HG03280 (cell line): ENCODE data around the gene ATAD2B.
A peak's percentile ranks its signal among the peaks of the same experiment; 100 is the strongest.
"Not testable (repeated sequence)": the region's sequence is repeated elsewhere in the genome, so short reads cannot be mapped to it uniquely, and the experiment has no call there.

Experiments
- ATAC-seq: cut with Tn5 transposase; IDR thresholded peaks from one replicate; pipeline ENCODE4 v1.9.1; 2021; ENCODE audit warnings: mild to moderate bottlenecking, moderate library complexity; ENCODE audit not compliant: unreplicated experiment

Gene ATAD2B

DNA sequence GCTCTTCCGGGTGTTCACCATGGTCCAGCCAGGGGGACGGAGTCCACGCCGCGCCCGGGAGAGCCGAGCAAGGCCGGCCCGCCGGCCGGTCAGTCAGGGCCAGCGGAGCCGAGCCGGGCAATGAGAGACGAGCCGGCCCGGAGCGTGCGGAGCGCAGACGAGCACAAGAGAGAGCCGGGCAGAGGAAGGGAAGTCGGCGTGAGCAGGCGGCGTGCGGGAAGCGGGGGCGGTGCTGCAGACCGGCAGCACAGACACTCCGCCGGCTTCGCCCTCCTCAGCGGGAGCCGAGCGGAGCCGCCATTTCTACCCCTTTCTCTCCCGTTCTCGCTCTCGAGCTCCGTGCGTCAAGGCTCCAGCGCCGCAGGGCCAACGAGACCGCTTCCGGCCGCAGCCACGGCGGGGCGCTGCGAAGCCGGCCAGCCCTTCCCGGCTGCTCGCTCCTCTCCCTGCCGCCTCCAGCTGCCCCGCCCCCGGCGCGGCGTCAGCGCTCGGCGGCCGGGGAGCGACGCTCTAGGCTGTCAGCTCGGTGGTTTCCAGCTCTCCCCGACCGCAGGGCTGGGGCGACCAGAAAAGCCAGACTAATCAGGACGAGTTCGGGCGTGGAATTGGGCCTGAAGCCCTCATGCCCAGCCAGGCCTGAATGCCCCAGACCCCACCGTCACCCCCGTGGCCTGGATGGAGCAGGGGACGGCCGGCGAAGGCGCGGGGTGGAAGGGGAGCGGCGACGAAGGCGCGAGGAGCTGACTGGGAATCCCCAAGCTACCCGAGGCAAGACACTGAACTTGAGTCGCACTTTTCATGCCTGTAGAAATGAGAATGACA, at the start of gene ATAD2B:
TSS of gene ATAD2B (minus strand) at position 374 of the 822 bp plus-strand sequence. CDS start at position 21, 353 bp downstream.
- ATAC-seq: peak; percentile 77

DNA sequence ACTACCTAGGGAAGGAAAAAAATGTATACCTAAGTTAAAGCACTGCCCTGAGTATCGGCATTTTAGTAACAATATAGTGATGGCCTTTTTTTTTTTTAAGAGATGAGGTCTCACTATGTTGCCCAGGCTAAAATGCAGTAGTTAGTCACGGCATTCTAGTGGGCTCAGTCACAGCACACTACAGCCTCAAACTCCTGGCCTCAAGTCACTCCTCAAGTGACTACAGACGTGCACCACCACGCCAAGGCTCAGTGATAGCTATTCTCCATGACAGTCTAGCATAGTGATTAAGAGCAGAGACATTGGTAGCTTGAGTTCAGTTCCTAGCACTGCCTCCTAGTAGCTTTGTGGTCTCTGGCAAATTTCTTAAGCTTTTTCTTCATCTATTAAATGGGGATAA, 40.9 kb upstream of the ATAD2B start:
- ATAC-seq: no peak

DNA sequence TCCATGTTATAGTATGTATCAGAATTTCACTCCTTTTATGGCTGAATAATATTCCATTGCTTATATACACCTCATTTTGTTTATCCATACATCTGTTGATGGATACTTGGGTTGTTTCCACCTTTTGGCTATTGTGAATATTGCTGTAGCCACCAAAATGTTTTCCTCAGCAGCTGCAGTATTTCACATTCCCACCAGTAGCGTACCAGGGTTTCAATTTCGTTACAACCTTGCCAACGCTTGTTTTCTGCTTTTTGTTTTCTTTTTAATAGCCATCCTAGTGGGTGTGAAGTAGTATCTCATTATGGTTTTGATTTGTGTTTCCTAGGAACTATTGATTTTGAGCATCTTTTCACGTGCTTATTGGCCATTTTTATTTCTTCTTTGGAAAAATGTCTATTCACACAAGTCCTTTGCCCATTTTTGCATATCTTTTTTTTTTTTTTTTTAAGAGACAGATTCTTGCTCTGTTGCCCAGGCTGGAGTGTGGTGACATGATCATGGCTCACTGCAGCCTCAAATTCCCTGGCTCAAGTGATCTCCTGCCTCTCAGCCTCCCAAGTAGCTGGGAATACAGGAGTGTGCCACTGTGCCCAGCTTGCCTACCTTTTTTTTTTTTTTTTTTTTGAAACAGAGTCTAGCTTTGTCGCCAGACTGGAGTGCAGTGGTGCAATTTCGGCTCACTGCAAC, 27.5 kb upstream of the ATAD2B start:
- ATAC-seq: no peak

DNA sequence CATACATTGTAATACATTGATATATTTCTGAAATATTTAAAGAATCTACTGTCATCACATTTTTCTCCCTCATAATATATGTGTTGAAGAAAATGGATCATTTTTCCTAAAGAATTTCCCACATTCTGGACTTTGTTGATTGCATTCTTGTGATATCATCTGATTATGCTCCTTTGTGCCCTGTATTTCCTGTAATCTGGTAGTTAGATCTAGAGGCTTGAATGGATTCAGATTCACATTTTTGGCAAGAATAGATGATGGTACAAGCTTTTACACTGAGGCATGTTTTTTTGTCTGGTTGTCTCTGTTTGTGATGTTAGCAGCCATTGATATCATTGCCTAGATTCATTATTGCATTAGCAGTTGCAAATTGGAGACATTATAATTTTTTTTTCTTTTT, 26.7 kb upstream of the ATAD2B start:
- no peak for ATAC-seq

DNA sequence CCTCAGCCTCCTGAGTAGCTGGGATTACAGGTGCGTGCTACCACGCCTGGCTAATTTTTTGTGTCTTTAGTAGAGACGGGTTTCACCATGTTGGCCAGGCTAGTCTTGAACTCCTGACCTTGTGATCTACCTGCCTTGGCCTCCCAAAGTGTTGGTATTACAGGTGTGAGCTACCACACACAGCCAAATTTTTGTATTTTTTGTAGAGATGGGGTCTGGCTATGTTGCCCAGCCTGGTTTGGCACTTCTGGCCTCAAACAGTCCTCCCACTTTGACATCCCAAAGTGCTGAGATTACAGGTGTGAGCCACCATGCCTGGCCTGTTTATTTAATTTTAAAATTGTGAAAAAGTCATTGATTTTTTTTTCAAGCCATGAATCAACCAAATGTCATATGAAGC, 25.6 kb upstream of the ATAD2B start:
- not testable (repeated sequence) for ATAC-seq

DNA sequence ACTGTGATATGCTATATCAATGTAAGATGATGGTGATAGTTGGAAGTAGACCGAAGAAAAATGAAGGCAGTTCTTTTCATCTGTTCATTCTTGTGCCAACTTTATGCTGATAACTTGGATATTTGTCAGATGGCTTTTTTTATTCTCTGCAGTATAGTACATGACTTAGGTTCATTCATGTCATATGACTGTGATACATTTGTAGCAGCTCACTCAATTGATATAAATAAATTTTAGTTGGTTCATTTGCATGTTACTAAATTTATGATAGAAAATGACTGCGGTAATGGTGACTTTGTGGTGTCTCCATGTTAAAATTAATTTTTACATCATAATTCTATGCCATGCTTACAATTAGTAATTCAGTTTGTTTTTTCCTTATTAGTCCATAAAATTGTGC, 20.4 kb upstream of the ATAD2B start:
- ATAC-seq: no peak

DNA sequence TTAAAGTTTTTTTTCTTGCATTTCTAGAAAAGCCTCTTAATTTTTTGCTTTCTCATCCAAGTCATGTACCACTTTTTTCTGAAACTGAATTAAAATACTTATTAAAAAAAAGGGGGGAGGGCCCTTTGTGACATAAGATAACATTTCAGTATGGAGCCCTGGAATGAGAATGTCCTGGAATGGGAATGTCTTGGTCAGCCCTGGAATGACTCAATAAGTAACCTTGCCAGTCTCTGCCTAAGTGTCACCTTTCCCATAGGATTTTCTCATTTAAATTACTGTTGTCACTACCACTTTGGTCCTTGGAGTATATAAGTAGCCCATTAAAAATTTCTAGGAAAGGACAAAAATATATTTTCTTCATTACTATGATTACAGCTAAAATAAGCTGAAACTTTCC, 18.1 kb upstream of the ATAD2B start:
- ATAC-seq: no peak

DNA sequence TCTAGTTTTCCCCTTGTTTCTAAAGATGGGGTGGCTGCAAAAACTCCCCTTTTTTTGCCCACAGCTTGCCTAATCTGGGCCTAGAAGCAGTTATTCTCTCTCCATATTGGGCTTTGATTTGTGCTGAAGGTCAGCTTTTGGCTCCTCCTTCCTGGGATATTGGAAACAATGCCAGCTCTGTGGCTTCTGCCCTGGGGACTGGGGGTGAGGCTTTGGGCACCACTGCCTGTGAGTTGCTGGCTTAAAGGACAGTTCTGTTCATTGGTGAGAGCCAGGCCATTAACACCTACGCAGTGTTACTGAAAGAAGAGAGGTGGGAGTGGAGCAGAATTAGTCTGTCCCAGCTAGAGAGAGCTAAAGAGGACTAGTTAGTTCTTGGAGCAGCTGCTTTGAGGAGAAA, 17.6 kb upstream of the ATAD2B start:
- no peak for ATAC-seq

DNA sequence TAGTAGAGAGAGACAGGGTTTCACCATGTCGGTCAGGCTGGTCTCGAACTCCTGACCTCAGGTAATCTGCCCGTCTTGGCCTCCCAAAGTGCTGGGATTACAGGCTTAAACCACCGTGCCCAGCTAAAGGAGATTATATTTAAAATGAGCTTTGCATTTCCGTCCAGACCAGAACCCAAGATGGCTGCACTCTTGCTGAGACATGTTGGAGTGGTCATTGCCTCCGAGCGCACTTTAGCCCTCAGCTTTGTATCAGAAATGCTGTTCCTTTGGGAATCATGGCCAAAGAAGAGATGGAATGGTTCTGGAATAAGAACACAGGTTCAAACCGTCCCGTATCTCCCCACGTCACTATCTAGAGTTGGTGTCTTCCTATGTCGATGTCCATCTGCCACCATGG, 16.7 kb upstream of the ATAD2B start:
- no peak for ATAC-seq

DNA sequence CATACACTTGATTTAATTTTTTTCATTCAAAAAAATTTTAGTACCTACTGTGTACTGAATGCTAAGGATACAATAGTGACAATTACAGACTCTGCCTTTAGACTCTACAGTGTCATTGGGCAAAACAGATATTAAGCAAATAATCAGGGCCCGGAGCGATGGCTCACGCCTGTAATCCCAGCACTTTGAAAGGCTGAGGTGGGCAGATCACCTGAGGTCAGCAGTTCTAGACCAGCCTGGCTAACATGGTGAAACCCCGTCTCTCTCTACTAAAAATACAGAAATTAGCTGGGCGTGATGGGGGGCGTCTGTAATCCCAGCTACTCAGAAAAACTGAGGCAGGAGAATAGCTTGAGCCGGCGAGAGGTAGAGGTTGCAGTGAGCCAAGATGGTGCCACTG, 14.7 kb upstream of the ATAD2B start:
- ATAC-seq: no peak

DNA sequence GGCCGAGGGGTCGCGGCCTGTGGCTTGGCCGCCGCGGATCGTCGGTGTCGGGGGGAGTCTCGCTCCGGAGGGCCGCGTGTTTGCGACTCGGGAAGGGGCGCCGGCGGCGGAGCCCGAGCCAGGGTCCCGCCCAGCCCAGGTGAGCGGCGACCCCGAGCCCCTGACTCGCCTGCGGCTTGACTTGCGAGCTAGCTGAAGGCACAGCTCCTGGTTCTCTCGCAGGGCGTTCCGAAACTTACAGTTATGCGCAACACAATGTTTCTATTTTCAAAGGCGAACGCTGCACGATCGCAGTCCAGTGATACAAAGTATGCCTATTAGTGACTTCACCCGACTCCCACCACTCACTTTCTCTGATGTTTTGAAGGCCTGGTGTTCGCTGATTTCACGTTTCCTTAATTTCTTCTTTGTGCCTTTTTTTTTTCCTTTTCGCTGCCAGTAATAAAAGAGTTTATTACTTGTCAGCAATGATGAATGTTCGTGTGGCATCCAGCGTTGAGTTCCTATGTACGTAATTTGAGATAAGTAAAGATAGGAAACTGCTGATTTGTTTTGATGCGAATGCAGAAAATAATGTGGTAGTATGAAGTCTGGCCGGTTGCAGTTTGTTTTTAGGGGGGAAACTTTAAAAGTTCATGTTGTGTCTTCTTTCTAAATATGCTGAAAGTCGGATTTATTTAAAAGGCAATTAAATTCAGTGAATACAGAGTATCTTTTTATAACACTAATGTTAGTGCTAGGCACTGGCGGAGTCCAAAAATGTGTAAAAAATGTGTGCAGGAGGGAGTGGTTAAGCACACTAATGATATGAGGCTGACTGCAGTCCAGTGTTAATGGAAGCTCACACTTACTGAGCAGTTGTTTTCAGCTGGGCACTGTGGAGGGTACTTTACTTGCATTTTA, 14.0 kb upstream of the ATAD2B start:
- peak; percentile 63 for ATAC-seq

DNA sequence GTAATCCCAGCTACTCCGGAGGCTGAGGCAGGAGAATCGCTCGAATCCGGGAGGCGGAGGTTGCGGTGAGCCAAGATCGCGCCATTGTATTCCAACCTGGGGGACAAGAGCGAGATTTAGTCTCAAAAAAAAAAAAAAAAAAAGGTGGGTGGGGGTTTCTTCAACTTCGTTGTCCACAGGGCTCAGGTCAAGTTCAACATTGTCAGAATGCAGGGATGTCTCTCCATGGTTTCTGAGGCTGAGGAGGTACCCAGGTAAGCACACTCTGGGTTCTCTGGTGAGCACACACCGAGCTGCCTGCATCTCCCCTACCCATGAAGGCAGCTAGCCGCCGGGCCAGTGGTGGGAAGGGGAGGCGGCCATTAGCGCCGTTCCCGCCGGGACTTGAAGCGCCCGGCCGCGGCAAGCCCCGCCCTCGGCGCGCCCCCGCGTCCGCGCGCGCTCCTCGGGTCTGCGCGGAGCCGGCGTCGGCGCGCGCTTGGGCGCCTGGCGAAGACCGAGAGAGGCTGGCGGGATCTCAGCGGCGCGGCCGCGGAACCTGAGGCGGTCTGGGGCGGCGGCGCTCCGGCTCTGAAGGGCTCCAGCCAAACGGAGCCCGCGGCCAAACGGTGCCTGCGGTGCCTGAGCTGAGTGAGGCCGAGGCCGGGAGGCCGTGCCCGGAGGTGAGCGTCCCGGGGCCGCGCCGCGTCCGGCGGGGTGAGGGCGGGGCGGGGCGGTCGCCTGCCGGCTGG, 13.2 kb upstream of the ATAD2B start, which contains the start of gene UBXN2A:
TSS of gene UBXN2A (plus strand) at position 477 of the 731 bp plus-strand sequence. CDS start 17,852 bp downstream, outside the sequence.
- peak; percentile 87 for ATAC-seq

DNA sequence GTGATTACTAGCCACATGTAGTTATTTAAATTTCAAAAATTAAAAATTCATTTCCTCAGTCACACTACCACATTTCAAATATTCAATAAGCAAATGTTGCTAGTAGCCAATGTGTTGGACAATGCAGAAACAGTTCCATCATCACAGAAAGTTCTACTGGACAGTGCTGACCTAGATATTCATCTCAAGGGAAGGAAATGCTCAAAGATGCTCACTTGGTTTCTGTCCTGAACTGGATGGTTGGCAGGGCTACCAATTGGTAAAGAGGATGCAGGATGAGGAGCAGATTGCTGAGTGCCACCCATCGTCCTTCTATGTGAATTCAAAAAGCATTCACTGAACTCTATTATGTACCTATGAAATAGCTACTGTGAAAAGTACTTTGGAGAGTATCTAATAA, 7.3 kb upstream of the ATAD2B start:
- no peak for ATAC-seq

DNA sequence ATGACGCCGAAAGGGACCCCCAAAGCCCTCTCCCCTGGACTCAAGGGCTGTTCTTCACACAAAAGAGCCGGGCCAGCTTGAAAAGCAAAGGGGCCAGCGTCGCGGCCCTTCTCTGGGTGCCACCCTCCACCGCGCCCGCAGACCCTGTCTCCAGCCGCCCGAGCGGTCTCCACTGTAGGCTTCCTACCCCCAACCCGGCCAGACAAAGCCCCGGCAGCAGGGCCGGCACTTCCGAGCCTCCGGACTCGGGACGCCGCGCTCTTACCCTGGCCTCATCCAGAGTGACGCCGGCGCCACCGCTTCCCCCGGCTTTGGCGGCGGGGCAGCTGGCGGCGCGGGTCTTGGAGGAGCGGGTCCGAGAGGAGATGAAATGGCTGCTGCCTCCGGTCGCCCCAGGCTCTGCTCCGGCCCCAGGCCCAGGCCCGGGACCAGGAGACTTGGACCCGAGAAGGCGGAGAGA, 603 bp downstream of the ATAD2B start:
- peak; percentile 24 for ATAC-seq

DNA sequence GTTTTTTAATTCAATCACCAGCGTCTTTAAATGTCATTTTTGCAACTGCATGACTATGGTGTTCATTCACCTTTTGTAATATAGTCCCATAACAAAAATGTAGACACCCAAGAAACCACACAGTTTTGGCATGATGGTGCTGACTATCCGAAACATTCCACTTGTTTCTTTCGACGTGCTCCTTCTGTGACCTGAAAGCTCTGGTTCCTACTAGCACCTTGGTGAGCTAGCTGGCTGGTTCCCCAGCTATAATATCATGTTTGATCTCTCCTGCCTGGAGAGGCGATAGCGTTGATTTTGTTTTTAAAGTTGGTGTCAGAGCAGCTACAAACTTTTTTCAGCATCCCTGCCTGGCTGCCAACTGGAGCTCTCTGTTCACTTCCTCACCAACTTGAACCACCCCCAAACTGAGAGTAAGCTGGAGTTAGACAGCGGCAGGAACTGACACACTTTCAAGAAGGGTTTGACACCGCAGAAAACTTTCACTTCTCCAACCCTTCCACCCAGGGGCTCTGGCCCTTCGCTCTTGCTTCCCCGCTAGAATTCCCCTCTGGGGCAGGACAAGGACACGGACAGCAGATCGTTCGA, 1.1 kb downstream of the ATAD2B start:
- ATAC-seq: peak; percentile 54

DNA sequence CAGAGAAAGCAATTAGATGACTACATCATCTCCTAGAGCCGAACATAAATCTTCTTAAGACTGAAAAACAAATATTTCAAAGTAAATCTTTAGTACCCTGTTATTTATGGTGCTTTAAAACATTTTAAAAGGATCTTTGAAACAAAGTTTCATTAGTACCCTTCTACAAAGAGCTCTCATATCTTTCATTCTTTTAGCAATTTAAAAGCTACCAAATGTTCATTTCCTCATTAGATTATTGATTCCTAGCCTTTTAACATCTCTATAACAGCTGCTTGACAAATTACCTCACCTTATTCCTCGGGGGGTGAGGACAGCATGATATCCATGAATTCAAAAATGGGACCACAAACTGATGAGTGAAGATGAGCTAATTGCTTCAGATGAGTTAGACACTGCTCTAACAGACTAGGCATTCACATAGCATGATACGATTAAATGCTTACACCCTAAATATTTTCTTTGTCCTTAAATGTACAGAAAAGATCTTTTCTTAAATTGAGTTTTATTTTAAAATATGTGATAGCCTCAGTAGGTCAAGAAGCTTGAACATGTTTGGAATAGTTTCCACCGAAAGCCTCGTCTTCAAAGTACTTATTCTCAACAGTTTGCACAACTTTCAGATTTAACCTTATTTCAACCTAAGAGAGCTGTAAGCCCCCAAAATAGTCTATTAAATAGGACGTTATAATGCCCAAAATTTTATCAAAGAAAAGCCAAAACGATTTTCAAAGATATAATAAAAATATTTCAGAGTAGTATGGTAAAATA, 2.1 kb downstream of the ATAD2B start:
- ATAC-seq: no peak

DNA sequence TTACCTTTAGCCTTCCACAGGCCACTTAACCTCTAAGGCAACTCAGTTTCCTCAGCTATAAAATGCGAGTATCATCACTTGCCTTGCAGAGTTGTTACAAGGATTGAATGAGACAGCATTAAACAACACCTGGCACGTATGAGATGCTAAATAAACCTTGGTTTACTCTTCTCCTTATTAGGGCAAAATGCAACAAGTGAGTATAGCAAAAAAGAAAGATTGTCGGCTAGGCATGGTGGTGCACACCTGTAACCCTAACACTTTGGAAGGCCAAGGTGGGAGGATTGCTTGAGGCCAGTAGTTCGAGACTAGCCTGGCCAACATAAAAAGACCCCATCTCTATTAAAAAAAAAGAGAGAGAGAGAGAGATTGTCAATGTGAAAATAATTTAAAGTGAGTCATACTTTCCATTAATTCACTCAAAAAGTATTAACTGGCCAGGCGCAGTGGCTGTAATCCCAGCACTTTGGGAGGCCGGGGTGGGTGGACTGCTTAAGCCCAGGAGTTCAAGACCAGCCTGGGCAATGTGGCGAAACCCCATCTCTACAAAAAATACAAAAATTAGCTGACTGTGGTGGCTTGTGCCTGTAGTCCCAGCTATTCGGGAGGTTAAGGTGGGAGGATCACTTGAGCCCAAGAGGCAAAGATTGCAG, 8.0 kb downstream of the ATAD2B start:
- ATAC-seq: no peak

DNA sequence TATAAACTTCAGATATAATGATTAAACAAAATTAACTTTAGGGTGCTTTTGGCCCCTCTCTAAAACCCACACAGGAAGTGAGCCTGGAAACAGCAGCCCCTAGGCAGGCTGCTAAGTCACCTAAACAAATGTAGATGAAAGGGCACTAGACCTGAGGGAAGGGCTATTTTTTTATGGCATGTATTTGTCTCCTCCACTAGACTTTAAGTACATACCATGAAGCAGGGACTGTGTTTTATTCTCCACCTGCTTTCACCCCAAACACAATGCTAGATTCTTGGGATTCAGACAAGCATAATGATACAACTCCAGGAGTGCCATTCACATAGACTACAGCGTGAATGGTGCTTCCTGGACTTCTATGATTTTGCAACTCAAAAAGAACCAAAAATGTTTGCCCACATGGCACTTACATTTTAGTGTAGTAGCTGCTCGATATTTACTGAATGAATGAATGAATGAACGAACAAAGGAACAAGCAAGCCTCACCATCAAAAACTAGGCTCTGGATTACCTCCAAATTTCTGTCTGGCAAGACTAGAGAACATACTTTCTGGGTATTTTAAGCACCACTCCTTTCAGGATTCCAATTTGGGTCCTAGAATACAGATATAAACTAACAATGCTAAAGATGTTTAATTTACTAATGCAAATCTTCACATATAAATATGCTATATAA, 10.1 kb downstream of the ATAD2B start:
- no peak for ATAC-seq
